PFSK-1 (cell line): ENCODE results near the gene MYH10.

ENCODE experiments used
- POLR2AphosphoS5 ChIP-seq: IDR thresholded peaks from 2 replicates; pipeline ENCODE4 v1.6.1; 2012; ENCODE audit warnings: low read depth, mild to moderate bottlenecking, control low read depth, low read length, moderate library complexity
- REST ChIP-seq, 2 experiments: IDR thresholded peaks; 2 replicates each; pipeline versions ENCODE4 v1.6.1 to v1.8.0; 2011 to 2012; ENCODE audit warnings: low read depth in 2 of 2, low read length in 2 of 2, control low read depth in 1 of 2, inconsistent platforms in 1 of 2, mild to moderate bottlenecking in 1 of 2, moderate library complexity in 1 of 2; ENCODE audit not compliant: insufficient read depth in 1 of 2
- SIN3A ChIP-seq: IDR thresholded peaks from 2 replicates; pipeline ENCODE4 v1.6.1; 2012; ENCODE audit warnings: mild to moderate bottlenecking, low read length, moderate library complexity, borderline replicate concordance; ENCODE audit not compliant: insufficient read depth
- TAF1 ChIP-seq: IDR thresholded peaks from 2 replicates; pipeline ENCODE4 v1.6.1; 2012; ENCODE audit warnings: low read length, control low read depth, borderline replicate concordance; ENCODE audit not compliant: insufficient read depth

DNA sequence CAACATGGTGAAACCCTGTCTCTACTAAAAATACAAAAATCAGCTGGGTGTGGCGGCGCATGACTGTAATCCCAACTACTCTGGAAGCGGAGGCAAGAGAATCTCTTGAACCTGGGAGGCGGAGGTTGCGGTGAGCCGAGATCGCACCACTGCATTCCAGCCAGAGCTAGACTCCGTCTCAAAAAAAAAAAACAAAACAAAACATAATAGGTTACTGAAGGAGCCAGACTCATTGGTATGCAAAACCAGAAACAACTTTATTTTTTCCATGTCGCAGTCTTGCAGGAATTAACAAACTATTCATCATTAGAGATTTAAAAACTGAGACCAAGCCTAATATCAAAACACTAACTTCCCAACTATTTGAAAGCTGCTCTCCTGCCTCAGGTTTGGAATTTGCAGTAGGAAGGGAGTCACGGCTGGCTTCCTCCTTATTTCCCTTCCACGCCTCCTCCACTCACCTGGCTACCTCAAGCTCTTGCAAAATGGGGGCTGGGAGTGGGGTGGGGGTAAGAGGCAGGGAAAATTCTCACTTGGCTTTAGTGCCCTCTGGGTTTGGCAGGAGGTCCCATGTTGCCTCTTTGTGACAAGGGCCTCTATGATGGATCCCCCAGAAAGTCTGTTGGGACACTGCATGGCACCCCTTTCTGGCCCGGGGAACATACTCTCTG is 34.1 kb upstream of the MYH10 start:
- no peak for TF ChIP-seq POLR2AphosphoS5
- no peak for TF ChIP-seq TAF1
- no peak for TF ChIP-seq REST (IDR thresholded peaks at IDR 0.05; ENCODE audit: insufficient read depth in 1 of 2, low read depth in 2 of 2, low read length in 2 of 2)
- no peak for TF ChIP-seq SIN3A
